ENCODE data around the gene IL20RA.

The IL20RA gene

DNA sequence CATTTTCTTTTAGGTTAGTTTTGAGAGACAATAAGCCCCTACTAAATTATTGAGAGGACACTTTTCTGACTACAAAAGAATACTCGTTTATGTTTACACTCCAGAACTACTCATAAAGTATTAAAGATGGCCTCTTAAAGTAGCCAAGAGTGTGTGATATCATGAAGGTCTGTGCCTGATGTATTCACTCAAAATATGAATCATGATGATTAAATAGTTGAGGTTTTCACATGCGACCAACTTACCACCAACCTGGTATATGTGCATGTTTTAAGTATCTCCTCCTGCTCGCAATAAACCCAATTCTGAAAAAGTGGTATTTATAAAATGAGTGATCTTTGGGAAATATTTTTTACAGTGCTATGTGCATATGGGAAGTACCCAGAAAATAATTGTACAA lies 43.9 kb downstream of the IL20RA start:
- no peak for DNase-seq (ENCODE audit: low read depth)
- TF ChIP-seq, protein P1, sequence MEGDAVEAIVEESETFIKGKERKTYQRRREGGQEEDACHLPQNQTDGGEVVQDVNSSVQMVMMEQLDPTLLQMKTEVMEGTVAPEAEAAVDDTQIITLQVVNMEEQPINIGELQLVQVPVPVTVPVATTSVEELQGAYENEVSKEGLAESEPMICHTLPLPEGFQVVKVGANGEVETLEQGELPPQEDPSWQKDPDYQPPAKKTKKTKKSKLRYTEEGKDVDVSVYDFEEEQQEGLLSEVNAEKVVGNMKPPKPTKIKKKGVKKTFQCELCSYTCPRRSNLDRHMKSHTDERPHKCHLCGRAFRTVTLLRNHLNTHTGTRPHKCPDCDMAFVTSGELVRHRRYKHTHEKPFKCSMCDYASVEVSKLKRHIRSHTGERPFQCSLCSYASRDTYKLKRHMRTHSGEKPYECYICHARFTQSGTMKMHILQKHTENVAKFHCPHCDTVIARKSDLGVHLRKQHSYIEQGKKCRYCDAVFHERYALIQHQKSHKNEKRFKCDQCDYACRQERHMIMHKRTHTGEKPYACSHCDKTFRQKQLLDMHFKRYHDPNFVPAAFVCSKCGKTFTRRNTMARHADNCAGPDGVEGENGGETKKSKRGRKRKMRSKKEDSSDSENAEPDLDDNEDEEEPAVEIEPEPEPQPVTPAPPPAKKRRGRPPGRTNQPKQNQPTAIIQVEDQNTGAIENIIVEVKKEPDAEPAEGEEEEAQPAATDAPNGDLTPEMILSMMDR (IDR thresholded peaks at IDR 0.05; ENCODE audit: low read depth, low read length, missing control alignments), result no peak
- no peak overlapping the region for H3K4me3 ChIP-seq (ENCODE audit: low read depth, low read length)

DNA sequence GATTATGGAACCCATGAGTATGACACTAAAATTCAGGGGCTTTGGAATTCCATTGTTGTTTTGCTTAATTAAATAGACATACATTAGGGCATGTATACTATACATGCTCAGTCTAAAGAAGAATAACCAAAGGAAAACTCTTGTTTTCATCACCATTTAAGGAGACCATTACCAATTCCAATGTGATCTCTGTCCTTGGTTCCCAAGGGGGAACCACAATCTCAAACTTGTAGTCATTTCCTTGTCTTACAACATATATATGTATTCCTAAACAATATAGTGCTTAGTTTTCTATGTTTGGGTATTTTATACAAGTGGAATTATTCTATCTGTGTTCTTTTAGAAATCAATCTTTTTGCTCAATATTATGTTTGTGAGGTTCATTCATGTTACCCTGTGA lies 49.2 kb downstream of the IL20RA start:
- TF ChIP-seq, protein P1 (IDR thresholded peaks at IDR 0.05; ENCODE audit: low read depth, low read length, missing control alignments), result no peak
- H3K4me3 ChIP-seq (ENCODE audit: low read depth, low read length), result no peak overlapping the region
- no peak for DNase-seq (ENCODE audit: low read depth)

- no peak overlapping the region for H3K4me3 ChIP-seq (ENCODE audit: low read depth, low read length)
- no peak for DNase-seq (ENCODE audit: low read depth)
- TF ChIP-seq, protein P1 (IDR thresholded peaks at IDR 0.05; ENCODE audit: low read depth, low read length, missing control alignments), result no peak
Observed at GRCh38 chr6:136994782-136995181, 50.0 kb downstream of the IL20RA start.

DNA sequence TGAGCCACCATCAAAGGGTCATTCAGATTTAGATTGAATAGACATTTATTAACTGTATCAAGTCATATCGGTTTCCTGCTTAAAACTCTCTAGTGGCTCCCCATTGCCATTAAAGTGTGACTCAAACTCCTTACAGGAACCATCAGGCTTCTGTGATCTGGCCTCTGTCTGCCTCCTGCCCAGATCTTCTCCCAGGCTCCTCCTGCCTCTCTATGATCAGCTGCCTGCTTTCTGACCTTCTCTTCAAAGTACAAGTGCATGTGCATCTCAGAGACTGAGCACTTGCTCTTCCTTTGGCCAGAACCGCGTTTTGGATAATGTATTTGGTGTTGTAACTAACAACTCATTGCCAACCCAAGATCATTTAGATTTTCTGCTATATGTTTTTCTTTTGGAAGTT lies 52.7 kb downstream of the IL20RA start:
- no peak overlapping the region for H3K4me3 ChIP-seq (ENCODE audit: low read depth, low read length)
- TF ChIP-seq, protein P1 (IDR thresholded peaks at IDR 0.05; ENCODE audit: low read depth, low read length, missing control alignments), result no peak
- DNase-seq (ENCODE audit: low read depth), result no peak

GRCh38 chr6:136991646-136992045 lies 53.1 kb downstream of the IL20RA start:
- no peak overlapping the region for H3K4me3 ChIP-seq (ENCODE audit: low read depth, low read length)
- TF ChIP-seq, protein P1 (IDR thresholded peaks at IDR 0.05; ENCODE audit: low read depth, low read length, missing control alignments), result no peak
- DNase-seq (ENCODE audit: low read depth), result no peak

GRCh38 chr6:136990754-136991153 lies 54.0 kb downstream of the IL20RA start:
- H3K4me3 ChIP-seq (ENCODE audit: low read depth, low read length), result no peak overlapping the region
- DNase-seq (ENCODE audit: low read depth), result no peak
- TF ChIP-seq, protein P1 (IDR thresholded peaks at IDR 0.05; ENCODE audit: low read depth, low read length, missing control alignments), result no peak

DNA sequence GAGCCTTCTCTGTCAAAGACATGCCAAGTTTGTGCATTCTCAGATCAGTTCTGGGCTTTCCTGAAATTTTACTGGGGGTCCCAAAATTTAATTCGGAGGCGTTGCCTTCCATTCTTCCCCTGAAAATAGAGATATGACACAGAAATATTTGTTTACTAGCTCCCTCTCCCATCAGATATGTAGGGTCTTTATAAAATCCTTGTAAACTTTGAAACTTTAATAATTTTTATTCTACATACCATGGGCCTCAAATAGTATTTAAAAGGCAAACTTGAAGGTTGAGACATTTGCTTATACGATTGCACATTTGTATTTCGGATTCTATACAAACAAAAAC lies 54.6 kb downstream of the IL20RA start:
- TF ChIP-seq, protein P1 (IDR thresholded peaks at IDR 0.05; ENCODE audit: low read depth, low read length, missing control alignments), result no peak
- no peak overlapping the region for H3K4me3 ChIP-seq (ENCODE audit: low read depth, low read length)

More for the DNA sequence above, 54.6 kb downstream of the IL20RA start:
- DNase-seq (ENCODE audit: low read depth), result no peak

Measured in GM12864 (cell line).